ENCODE measurements around the gene PRODH2.
A peak's percentile ranks its signal among the peaks of the same experiment; 100 is the strongest.
"Not testable (repeated sequence)": the region's sequence is repeated elsewhere in the genome, so short reads cannot be mapped to it uniquely, and the experiment has no call there.

Gene PRODH2

DNA sequence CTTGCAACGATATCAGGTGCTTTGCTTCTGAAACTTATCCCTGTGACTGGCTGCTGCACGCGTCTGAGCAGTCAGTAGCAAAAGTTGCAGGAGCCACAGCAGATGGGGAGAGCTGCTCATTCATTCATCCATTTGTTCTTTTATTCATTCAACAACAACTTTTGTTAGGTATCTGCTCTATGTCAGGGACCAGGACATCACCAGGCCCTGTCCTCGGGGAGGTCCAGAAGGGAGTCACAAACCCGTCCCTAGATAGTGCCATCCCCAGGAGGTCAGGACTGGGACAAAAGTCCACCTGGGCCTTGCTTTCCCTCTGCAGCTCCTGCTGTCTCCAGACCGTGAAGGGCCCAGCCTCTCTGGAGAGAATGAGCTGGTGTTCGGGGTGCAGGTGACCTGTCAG lies 34.7 kb downstream of the PRODH2 start:
- no peak for DNase-seq

DNA sequence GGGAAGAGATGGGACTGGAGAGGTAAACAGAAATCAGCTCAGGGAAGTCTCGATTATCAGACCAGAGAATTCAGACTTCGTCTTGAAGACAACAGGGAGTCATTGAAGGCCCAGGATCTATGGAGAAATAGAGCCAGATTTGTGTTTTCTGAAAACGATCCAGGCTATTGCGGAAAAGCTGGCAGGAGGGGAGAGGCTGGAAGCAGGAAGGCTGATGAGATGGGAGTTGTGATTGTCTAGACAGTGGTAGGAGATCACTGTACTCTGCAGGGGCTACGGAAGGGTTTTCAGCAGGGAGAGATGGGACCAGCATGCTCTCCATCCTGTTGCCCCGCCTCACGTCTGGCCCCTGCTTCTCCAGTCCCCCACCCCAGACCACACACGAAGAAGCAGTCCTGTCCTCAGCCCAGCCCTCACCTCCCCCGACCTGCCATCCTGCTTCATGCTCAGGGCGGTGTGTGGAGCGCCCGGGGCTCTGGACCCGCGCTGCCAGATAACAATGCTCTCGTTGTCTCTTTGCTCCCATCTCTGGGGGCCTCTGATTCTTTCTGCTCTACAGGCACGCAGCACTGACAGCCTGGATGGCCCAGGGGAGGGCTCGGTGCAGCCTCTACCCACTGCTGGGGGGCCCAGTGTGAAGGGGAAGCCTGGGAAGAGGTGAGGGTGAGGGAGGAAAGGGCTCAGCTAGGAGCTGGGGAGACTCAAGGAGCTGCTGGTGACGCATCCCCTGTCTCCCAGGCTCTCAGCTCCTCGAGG lies 35.4 kb downstream of the PRODH2 start:
- no peak for DNase-seq

- DNase-seq = no peak
These were observed 36.4 kb downstream of the PRODH2 start for GRCh38 chr19:35776102-35776788.

GRCh38 chr19:35775298-35776101 lies 37.1 kb downstream of the PRODH2 start, which contains the start of gene ARHGAP33:
ARHGAP33 (plus strand) TSS chr19:35775564; CDS start chr19:35775659, 95 bp downstream.
- peak; percentile 92 for DNase-seq

- no peak for DNase-seq
These were observed 37.7 kb downstream of the PRODH2 start for GRCh38 chr19:35775046-35775297.

GRCh38 chr19:35774274-35775045 lies 38.2 kb downstream of the PRODH2 start:
- no peak for DNase-seq

DNA sequence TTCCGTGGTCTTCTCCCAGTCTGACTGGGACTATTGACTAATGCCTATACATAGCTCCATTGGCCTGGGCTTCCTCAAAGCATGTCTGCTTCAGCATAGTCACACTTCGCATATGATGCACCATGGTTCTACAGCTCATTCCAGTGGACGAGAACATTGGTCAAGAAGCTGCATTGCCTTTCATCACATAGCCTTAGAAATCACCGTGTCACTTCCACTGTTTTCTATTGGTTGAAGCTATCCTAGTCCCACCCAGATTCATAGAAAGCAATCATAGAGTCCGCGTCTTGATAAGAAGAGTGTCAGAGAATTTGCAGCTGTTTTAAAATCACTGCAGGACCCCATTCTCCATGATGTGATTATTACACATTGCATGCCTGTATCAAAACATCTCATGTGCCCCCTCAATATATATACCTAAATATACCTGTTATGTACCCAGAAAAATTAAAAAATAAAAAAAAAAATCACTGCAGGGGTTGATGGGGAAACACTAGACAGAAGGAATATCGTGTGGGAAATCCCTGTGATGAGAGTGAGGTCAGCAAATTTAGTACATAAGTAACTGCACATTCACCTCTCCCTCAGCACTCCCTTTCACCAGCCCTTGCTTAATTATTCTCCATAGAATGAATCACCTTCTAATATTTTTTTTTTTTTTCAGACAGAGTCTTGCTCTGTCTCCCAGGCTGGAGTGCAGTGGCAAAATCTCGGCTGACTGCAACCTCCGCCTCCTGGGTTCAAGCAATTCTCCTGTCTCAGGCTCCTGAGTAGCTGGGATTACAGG lies 39.4 kb downstream of the PRODH2 start:
- no peak for DNase-seq

- not testable (repeated sequence) for DNase-seq
These were observed 40.3 kb downstream of the PRODH2 start for GRCh38 chr19:35772362-35772761.

- DNase-seq = no peak
These were observed 44.6 kb downstream of the PRODH2 start for GRCh38 chr19:35768082-35768421.

GRCh38 chr19:35767288-35768081 lies 45.2 kb downstream of the PRODH2 start:
- DNase-seq = no peak

- DNase-seq = no peak
These were observed 46.0 kb downstream of the PRODH2 start for GRCh38 chr19:35766571-35767104.

GRCh38 chr19:35764432-35765315 lies 48.0 kb downstream of the PRODH2 start:
- no peak for DNase-seq

DNA sequence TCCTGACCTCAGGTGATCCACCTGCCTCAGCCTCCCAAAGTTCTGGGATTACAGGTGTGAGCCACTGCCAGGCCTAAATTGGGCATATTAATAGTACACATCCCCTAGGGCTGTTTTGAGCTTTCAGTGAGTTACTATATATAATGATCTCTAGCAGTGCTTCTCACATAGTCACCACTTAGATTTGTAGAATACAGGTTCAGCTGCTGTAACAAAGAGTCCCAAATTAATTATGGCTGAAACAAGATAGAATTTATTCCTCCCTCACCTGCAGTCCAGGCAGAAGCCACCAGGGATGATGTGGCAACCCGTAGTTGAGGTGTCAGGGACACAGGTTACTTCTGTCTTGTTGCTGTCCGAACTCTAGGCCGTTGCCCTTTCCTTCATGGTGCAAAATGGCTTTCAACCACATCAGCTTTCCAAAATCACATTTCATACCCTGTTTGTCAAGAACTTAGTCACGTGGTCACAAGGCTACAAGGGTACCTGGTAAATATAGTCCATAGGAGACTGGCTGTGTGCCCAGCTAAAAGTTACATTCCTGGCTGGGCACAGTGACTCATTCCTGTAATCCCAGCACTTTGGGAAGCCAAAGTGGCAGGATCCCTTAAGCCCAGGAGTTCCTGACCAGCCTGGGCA lies 51.8 kb downstream of the PRODH2 start:
- no peak for DNase-seq

DNA sequence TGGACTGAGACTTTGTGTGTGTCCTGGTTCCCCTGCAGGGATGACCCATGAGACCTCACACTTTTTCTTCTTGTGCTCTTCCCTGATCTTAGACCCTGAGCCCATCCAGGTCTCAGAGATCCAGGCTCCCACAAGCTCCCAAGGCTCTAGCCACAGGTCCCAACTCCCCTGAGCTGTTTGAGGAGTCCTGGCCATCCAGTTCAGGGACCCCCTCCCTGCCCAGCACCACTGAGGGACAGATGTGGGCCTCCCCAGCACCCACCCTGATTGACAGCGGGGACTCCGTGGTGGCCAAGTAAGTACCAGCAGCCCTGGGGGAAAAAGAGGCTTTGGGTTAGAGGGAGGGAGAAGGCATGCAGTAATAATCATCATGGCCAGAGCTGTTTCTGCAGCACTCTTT lies 52.9 kb downstream of the PRODH2 start:
- no peak for DNase-seq

DNA sequence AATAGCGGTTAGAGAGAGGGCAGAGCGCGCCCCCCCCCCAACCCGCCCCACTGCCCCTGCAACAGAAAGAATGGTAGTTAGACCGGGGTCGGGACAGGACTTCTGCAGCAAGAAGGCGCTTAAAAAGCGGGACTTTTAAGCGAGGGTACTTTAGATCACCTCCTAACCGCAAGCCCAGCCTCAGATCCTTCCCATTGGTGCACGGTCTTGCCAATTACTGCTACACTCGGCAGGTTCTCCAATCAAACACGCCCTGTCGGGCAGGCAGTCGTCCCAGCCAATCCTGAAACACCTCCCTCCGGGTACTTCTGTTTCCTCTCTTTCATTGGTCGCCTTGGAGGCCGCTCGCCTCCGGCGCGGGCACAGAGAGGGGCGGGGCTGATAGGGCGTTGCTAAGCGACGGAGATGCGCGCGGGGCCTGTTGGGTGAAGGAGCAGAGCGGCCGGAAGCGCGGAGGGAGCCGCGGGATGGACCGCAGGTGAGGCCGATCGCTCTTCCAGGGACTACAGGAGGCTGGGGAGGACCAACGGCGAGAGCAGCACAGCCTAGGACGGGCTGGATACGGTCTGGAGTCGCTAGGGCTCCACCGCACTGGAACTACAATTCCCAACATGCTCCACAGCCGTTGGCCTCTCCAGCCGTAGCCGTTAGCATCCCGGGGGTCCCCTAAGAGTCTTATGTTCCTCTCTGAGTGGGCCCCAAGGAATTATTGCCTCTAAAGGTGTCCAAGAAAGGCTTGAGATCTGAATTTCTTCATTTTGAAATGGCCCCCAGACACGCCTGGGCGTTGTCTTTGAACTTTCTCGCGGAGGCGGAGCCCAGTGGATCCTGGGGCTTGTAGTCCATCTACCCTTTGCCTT lies 54.7 kb downstream of the PRODH2 start, which contains the start of gene PROSER3:
TSS of gene PROSER3 (plus strand) at position 428 of the 860 bp plus-strand sequence. CDS start at position 468, 40 bp downstream.
- DNase-seq = peak; percentile 99

DNA sequence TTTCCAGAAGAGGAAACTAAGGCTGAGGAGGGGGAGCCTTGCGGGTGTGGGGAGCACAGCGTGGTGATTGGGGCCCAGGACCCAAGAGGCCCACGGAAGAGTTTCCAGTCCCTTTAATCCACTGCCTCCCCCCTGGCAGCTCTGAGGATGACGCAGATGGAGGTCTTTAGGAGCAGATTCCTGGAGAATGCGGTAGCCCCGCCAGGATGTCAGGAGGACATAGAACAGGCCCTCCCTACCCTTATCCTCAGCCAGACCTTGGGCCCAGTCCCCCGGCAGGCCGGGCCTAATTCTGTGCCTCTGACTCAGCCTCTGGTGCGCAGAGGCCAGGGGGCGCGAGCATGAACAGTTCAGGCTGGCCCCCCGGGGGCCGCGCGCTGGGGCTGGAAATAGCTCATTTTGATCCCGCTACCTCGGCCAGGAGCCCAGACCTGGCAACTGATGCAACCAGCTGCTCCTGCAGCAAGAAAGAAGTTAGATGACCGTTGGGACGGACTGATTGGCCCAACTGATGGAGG lies 55.4 kb downstream of the PRODH2 start:
- DNase-seq = peak; percentile 92

GRCh38 chr19:35756377-35757230 lies 56.0 kb downstream of the PRODH2 start, which contains the start of gene HSPB6:
HSPB6 (minus strand) TSS chr19:35757029; CDS start chr19:35757008, 21 bp downstream.
- no peak for DNase-seq

Measured in DMS 273 treated with DMSO at 0.1 percent for 48 hours (cell line).